Ectodermal cell (in vitro differentiated cells): ENCODE data around the gene TRIO.
"Not testable (repeated sequence)": the region's sequence is repeated elsewhere in the genome, so short reads cannot be mapped to it uniquely, and the experiment has no call there.

ENCODE experiments used
- H3K27ac ChIP-seq: 2 replicates; pipeline ENCODE4 v1.7.0; 2013; ENCODE audit warnings: mild to moderate bottlenecking, low read depth, low read length; ENCODE audit not compliant: insufficient read depth, poor library complexity, severe bottlenecking
- H3K27me3 ChIP-seq: 2 replicates; pipeline ENCODE4 v1.7.0; 2013; ENCODE audit warnings: mild to moderate bottlenecking, low read length; ENCODE audit not compliant: insufficient read depth, control insufficient read depth, poor library complexity, severe bottlenecking
- H3K36me3 ChIP-seq: one replicate; pipeline ENCODE4 v1.7.0; 2013; ENCODE audit warnings: low read length; ENCODE audit not compliant: control insufficient read depth, insufficient read depth
- H3K4me1 ChIP-seq: one replicate; pipeline ENCODE4 v1.7.0; 2013; ENCODE audit warnings: low read length; ENCODE audit not compliant: control insufficient read depth, insufficient read depth
- H3K4me3 ChIP-seq: 2 replicates; pipeline ENCODE4 v1.7.0; 2013; ENCODE audit warnings: low read depth, low read length, control low read depth; ENCODE audit not compliant: insufficient read depth
- H3K9me3 ChIP-seq: 2 replicates; pipeline ENCODE4 v1.7.0; 2013; ENCODE audit warnings: mild to moderate bottlenecking, low read length, moderate library complexity; ENCODE audit not compliant: control insufficient read depth
- WGBS, 2 experiments: methylation state at CpG; one replicate each; pipeline ENCODE4 v1.1.7; 2013; ENCODE audit warnings: missing lambda C conversion rate in 2 of 2; 5-methylcytosine and 5-hydroxymethylcytosine counted together

Gene TRIO

DNA sequence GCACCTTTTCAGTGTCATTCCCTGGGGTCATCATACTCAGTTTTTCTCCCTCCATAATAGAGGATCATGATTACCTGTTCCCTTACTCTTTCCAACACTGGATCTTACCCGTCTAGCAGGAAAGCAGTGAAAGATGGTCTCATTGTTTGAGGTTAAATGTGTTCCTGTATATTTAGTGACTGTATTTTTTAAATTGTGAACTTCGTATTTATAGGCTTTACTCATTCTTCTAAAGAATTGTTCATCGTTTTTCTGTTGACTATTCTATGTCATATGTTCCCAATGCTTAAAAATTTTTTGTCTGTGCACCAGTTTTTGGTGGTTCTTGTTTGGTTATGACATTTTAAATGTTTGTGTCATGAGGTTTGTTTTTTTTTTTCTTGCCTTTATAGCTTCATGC lies 233.6 kb downstream of the TRIO start:
- no peaks in the 10 kb centered on the region for H3K27me3 ChIP-seq
- H3K27ac ChIP-seq: no peak overlapping the region
- no peak overlapping the region for H3K4me3 ChIP-seq
- 95 to 100% methylated on average over 2 to 3 of the region's 3 CpGs for WGBS, 2 experiments
- peaks cover 4% of the 10 kb centered on the region for H3K4me1 ChIP-seq
- H3K36me3 ChIP-seq: peaks cover 30% of the 10 kb centered on the region
- H3K9me3 ChIP-seq: no peaks in the 10 kb centered on the region

DNA sequence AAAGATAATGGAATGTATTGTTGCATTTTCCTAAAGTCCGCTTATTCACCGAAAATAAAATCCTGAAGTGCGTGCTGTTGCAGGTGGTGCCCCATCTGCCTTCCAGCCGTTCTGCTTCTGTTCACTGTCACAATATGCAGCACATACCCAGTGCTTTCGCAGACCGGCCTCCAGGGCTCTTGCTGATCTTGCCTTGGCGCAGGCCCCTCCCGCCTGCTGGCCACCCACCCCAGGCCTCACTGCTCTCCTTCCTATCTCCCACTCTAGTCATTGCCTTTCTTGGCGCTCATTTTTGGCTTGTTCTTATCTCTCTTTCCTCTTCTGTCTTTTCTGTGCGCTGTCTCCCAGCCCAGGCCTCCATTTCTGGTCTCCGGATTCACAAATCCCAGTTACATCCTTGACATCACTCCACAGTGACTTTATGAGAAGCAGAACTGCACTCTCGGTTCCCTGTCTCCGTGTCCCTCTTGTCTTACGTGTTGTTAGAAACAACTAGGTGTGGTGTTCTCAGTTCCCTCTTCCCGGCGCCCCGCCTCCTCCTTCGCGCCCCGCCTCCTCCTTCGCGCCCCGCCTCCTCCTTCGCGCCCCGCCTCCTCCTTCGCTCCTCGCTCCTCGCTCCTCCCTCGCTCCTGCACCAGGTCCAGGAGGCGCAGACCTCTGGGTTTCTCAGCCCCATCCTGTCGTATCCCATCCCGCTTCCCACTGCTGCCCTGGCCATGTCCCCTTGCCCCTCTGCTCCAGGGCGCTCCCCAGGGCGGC lies 236.8 kb downstream of the TRIO start:
- H3K4me1 ChIP-seq: no peaks in the 10 kb centered on the region
- H3K27ac ChIP-seq: no peak overlapping the region
- no peaks in the 10 kb centered on the region for H3K9me3 ChIP-seq
- H3K36me3 ChIP-seq: peaks cover 35% of the 10 kb centered on the region
- no peak overlapping the region for H3K4me3 ChIP-seq
- WGBS, 2 experiments: 72 to 78% methylated on average over 34 to 35 of the region's 35 CpGs
- H3K27me3 ChIP-seq: no peaks in the 10 kb centered on the region

DNA sequence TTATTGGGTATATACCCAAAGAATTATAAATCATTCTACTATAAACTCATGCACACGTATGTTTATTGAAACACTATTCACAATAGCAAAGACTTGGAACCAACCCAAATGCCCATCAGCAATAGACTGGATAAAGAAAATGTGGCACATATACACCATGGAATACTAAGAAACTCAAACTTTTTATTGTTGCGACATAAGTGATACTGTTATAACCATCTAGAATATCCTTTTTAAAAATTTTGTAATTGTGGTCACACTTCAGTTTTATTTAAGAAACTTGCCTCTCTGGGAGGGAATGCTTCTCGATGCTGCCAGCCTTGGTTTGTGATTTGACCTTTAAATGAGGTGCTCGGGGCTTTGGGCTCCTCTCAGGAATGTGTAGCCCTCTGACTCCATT lies 237.6 kb downstream of the TRIO start:
- Histone ChIP-seq H3K27me3 (no peaks in the 10 kb centered on the region), H3K4me3 (no peak overlapping the region), H3K9me3 (no peaks in the 10 kb centered on the region), H3K4me1 (peaks cover 2% of the 10 kb centered on the region), H3K27ac (no peak overlapping the region), H3K36me3 (peaks cover 35% of the 10 kb centered on the region)
- WGBS, 2 experiments: 80 to 89% methylated on average over 4 of the region's 4 CpGs

DNA sequence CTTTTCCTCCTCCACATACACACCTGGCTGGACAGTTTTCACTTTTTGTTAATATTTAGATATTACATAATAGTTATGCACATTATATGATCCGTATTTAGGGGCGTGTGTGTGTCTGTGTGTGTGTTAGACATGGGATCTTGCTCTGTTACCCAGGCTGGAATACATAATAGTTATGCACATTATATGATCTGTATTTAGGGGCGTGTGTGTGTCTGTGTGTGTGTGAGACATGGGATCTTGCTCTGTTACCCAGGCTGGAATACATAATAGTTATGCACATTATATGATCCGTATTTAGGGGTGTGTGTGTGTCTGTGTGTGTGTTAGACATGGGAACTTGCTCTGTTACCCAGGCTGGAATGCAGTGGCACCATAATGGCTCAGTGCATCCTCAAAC lies 239.5 kb downstream of the TRIO start:
- WGBS, 2 experiments: 93 to 97% methylated on average over 4 of the region's 4 CpGs
- no peaks in the 10 kb centered on the region for H3K27me3 ChIP-seq
- peaks cover 12% of the 10 kb centered on the region for H3K4me1 ChIP-seq
- H3K4me3 ChIP-seq: no peak overlapping the region
- H3K27ac ChIP-seq: no peak overlapping the region
- H3K36me3 ChIP-seq: peaks cover 32% of the 10 kb centered on the region
- H3K9me3 ChIP-seq: no peaks in the 10 kb centered on the region

DNA sequence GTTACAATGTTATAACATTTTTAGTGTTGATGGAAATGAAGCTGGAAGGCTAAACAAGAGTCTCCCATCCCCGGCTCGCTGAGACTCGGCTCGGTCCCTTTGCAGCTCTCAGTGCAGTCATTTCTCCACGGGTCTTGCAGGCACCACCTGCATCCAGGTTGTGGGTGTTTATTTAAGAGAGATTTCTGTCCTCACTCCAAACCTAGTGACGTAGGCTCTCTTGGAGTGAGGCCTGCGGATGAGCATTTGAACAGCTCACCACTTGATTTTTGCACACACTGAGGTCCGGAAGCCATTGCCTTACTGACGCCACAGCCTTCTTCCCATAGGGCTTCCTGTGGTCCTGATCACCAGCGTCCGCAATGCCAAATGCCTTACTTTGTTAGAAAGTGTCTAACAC lies 240.8 kb downstream of the TRIO start:
- H3K27me3 ChIP-seq: no peaks in the 10 kb centered on the region
- peaks cover 20% of the 10 kb centered on the region for H3K36me3 ChIP-seq
- no peak overlapping the region for H3K27ac ChIP-seq
- peaks cover 12% of the 10 kb centered on the region for H3K4me1 ChIP-seq
- WGBS, 2 experiments: 89 to 90% methylated on average over 11 of the region's 11 CpGs
- no peak overlapping the region for H3K4me3 ChIP-seq
- H3K9me3 ChIP-seq: no peaks in the 10 kb centered on the region

DNA sequence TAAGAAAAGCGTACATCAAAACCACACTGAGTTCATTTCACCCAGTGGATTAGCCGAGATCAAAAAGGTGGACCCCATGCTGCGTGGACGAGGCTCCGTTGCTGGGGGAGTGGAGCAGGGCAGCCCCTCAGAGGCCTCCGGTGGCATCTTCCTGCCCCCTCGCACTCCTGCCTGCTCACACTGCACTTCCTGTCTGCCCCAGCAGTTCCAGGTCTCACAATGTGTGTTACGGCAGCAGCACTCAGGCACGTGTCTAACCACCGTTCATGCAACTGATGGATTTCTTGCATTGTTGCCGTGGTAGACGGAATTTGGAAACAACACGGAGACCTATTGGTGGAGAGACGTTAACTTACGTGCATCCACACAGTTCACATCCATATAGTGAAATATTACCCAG lies 241.9 kb downstream of the TRIO start:
- Histone ChIP-seq H3K4me3 (no peak overlapping the region), H3K27ac (no peak overlapping the region), H3K4me1 (peaks cover 12% of the 10 kb centered on the region), H3K9me3 (no peaks in the 10 kb centered on the region), H3K36me3 (peaks cover 30% of the 10 kb centered on the region), H3K27me3 (no peaks in the 10 kb centered on the region)
- 92 to 95% methylated on average over 15 of the region's 15 CpGs for WGBS, 2 experiments

DNA sequence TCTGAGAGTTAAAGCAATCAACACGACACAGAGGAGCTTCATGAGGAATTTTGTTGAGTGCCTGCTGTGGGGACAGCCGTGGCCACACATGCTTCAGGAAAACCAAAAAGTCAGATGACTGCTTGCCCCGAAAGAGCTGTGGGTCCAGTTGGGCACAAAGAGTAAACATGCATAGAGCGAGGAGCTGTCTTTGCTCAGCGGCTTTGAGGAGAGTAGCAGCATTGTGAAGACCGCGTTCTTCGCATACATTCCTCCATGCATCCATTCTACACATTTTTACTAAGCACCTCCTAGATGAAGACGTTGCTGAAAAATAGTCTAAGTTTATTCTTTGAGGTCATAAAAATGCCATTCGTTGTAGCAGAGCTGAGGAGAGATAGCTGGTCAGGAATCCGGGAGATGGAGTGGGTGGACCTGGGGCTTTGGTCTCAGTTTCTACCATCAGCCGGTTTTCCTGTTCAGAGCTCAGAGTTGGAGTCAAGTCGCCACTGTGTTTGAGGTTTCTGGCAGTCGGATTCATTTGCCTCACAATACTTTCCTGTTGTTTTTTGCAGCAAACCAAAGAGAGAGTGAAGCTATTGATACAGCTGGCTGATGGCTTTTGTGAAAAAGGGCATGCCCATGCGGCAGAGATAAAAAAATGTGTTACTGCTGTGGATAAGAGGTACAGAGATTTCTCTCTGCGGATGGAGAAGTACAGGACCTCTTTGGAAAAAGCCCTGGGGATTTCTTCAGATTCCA lies 243.9 kb downstream of the TRIO start:
- H3K27ac ChIP-seq: no peak overlapping the region
- 50 to 66% methylated on average over 13 to 16 of the region's 16 CpGs for WGBS, 2 experiments
- no peak overlapping the region for H3K4me3 ChIP-seq
- H3K27me3 ChIP-seq: no peaks in the 10 kb centered on the region
- peaks cover 12% of the 10 kb centered on the region for H3K4me1 ChIP-seq
- peaks cover 33% of the 10 kb centered on the region for H3K36me3 ChIP-seq
- H3K9me3 ChIP-seq: no peaks in the 10 kb centered on the region

DNA sequence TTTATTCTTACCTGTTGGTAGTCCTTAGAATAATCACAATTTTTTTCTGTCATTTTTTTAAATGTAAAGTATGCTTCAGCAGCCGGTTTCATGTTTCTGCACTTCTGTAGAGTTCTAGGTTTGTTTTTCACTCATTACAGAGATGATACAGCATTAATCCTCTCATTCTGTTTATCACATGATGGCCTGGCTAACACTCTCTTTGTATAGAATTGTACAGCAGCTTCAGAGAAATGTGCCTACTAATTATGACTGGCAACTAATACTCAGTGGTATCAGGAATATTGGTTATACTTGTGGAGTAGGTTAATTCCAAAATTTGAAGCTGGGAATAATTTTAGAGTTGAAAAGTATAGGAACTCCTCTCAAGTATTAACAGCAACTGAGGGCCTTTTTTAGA lies 245.6 kb downstream of the TRIO start:
- H3K4me3 ChIP-seq: no peak overlapping the region
- 92 to 100% methylated on average over 1 of the region's 1 CpG for WGBS, 2 experiments
- no peaks in the 10 kb centered on the region for H3K9me3 ChIP-seq
- H3K27ac ChIP-seq: no peak overlapping the region
- H3K27me3 ChIP-seq: no peaks in the 10 kb centered on the region
- peaks cover 33% of the 10 kb centered on the region for H3K36me3 ChIP-seq
- peaks cover 12% of the 10 kb centered on the region for H3K4me1 ChIP-seq

DNA sequence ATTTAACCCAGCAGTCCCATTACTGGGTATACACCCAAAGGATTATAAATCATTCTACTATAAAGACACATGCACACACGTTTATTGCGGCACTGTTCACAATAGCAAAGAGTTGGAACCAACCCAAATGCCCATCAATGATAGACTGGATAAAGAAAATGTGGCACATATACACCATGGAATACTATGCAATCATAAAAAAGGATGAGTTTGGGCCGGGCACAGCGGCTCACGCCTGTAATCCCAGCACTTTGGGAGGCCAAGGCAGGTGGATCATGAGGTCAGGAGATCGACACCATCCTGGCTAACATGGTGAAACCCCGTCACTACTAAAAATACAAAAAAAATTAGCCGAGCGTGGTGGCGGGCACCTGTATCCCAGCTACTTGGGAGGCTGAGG lies 249.4 kb downstream of the TRIO start:
- 96 to 97% methylated on average over 9 to 10 of the region's 10 CpGs for whole genome bisulfite sequencing, 2 experiments
- H3K4me1 ChIP-seq, H3K4me3 ChIP-seq, H3K9me3 ChIP-seq, H3K27me3 ChIP-seq, H3K27ac ChIP-seq: not testable (repeated sequence)
- peaks cover 51% of the 10 kb centered on the region for H3K36me3 ChIP-seq

DNA sequence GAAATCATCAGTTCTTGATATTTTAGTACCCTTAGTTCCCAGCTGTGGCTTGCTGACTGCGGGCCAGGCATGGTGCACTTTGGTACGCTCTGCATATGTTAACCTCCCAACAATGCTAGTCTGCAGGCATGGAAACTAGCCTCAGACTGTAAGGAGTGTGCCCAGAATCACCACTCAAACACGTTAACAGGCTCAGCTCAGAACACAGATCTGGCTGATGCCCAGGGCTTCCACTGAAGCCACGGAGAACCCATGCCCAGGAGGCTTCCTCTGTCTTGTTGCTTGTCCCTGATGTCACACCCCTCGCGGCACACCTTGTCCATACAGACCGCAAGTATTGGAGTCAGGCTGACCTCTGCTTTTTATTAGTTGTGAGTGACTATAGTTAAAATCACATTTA lies 251.2 kb downstream of the TRIO start:
- no peaks in the 10 kb centered on the region for H3K4me1 ChIP-seq
- H3K27ac ChIP-seq: no peak overlapping the region
- no peak overlapping the region for H3K4me3 ChIP-seq
- H3K9me3 ChIP-seq: no peaks in the 10 kb centered on the region
- 96% methylated on average over 7 of the region's 7 CpGs for WGBS, 2 experiments
- peaks cover 47% of the 10 kb centered on the region for H3K36me3 ChIP-seq
- H3K27me3 ChIP-seq: no peaks in the 10 kb centered on the region
